Measurements from ENCODE around the gene PON3.

PON3 gene

GRCh38 chr7:95396136-95397032 lies at the start of gene PON3:
Gene PON3, minus strand, starts transcription at chr7:95396375. Its CDS starts 25 bp downstream, at chr7:95396350.
- DNase-seq: peak; percentile 51

GRCh38 chr7:95444796-95445195 lies 48.6 kb upstream of the PON3 start:
- DNase-seq: no peak

GRCh38 chr7:95441042-95441823 lies 45.1 kb upstream of the PON3 start:
- no peak for DNase-seq

DNA sequence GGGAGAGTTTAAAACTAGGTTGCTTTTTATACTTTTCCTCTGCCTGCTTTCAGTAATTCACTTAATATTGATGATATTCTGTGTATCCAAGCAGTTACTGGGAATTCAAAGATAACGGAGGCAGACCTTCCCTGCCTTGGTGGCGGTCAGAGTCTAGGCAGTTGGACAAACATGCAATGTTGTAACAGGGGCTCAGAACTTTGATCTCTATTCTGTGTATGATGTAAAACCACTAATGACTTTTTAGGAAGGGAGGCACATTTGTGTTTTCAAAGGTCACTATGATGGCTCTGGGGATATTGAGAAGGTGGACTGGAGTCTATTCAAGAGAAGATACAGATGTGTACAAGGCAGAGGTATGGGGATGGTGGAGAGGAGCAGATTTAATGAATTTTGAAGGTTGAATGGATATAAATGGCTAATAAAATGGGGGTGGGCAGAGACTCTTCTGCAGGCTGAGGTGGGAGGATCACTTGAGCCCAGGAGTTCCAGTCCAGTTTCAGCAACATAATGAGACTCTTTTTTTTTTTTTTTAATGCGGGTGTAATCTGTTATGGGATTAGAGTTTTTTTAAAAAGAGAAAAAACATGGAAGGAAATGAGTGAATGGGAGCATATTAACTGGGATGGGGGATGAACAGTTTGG lies 44.3 kb upstream of the PON3 start:
- DNase-seq: no peak

- DNase-seq: peak; percentile 83
These were observed 40.2 kb upstream of the PON3 start for GRCh38 chr7:95436407-95436806.

DNA sequence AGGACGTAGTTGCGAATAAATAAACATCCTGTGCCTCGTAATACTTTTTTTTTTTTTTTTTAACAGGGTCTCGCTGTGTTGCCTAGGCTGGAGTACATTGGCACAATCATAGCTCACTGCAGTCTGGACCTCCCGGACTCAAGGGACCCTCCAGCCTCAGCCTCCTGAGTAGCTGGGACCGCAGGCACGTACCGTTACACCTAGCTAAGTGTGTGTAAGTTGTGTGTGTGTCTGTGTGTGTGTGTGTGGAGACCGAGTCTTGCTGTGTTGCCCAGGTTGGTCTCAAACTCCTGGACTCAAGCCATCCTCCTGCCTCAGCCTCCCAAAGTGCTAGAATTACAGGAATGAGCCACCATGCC lies 39.2 kb upstream of the PON3 start:
- no peak for DNase-seq

DNA sequence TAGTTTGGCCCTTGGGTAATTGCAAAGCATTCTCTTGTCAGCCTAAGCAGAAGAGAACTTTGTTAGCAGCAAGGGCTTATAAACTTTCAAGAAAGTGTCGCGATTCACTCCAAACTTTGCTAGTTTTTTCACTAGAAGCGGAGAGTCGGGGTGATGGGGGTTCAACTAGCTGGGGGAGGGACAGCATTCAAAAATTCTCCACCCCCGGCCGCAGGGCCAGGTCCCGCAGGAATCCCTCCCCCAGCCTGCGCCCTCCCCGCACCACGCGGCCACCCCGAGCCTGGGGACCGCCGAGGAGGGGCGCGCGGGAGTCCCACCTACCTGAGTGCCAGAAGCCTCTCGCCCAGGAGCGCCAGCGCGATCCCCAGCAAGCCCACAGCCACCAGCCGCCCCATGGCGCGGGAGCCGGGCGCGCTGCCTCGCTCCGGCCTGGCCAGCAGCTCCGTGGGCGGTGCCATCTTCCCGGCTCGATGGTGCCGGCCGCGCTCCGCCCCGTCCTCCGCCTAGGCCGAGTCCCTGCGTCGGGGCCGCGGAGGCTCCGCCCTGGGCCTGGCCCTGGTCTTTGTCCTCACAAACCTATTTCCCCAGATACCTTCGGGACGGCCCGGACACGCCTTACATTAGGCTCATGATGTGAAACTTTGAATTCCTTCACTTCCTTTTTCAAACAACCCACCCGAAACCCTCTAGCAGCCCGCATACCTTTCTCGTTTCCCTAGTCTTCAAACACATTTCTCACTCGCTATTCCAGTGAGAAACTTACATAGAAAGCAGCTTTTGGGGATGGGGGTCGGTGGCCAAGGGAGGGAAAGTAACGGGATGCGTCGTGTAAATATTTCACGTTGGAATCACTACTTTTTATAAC lies 38.6 kb upstream of the PON3 start, which contains the start of gene PON2:
Gene PON2 (minus strand): TSS at position 472 of the 865 bp plus-strand sequence. CDS start 77 bp downstream, at position 395.
- peak; percentile 84 for DNase-seq

GRCh38 chr7:95433952-95434556 lies 37.9 kb upstream of the PON3 start:
- peak; percentile 18 for DNase-seq

DNA sequence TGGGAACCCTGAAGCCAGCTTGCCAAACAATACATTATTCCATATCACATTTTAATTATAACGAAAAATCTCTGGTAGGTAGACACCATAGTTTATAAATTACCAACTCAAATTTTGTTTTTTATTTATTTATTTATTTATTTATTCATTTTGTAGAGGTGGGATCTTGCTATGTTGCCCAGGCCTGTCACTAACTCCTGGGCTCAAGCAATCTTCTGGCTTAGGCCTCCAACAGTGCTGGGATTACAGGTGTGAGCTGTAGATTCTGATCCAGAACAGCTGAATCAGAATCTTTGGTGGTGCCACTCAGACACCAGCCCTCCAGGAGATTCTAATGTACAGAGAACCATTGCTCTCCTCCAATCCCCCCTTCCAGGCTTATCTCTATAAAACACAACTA lies 37.0 kb upstream of the PON3 start:
- DNase-seq: peak; percentile 30

DNA sequence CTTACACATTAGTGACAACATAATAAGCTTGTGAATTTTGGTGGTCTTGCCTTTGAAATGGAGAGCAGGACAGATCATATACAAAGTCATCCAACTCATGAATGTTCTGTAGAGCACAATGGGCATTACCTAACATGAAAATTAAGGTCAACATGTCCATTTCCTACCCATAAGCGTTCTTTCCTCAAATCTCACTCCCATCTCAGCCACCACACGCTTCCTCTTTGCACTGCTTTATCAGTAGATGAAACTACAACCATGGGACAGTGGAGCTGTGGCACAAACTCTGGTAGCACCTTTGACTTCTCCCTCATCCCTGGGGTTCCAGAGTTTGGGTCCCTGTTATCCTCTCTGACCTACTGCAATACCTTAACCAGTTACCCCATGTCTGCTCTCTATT lies 36.4 kb upstream of the PON3 start:
- no peak for DNase-seq

GRCh38 chr7:95430864-95431263 lies 34.7 kb upstream of the PON3 start:
- DNase-seq: no peak

- DNase-seq: peak; percentile 14
These were observed 33.2 kb upstream of the PON3 start for GRCh38 chr7:95429241-95429990.

GRCh38 chr7:95427914-95428516 lies 31.8 kb upstream of the PON3 start:
- no peak for DNase-seq

DNA sequence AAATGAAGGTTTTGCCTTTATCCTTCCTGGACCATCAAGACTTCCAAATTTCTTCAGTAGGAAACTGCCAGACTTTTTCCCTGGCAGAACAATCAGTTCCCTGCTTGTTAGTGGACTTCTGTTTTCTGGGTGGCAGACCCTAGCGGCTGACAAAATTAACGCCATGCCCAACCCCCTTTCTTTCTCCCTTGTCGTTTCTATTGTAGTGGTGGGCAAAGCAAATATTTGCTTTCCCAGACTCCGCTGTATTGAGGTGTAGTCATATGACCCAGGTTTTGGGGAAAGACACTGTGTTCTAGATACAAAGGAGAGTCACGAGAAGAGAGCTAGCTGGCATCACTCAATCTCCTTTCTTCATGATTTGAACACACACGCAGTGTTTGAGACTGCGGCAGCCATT lies 31.0 kb upstream of the PON3 start:
- no peak for DNase-seq

GRCh38 chr7:95425694-95426093 lies 29.5 kb upstream of the PON3 start:
- no peak for DNase-seq

GRCh38 chr7:95424716-95425115 lies 28.5 kb upstream of the PON3 start:
- DNase-seq: no peak

GRCh38 chr7:95421847-95422444 lies 25.8 kb upstream of the PON3 start:
- no peak for DNase-seq

DNA sequence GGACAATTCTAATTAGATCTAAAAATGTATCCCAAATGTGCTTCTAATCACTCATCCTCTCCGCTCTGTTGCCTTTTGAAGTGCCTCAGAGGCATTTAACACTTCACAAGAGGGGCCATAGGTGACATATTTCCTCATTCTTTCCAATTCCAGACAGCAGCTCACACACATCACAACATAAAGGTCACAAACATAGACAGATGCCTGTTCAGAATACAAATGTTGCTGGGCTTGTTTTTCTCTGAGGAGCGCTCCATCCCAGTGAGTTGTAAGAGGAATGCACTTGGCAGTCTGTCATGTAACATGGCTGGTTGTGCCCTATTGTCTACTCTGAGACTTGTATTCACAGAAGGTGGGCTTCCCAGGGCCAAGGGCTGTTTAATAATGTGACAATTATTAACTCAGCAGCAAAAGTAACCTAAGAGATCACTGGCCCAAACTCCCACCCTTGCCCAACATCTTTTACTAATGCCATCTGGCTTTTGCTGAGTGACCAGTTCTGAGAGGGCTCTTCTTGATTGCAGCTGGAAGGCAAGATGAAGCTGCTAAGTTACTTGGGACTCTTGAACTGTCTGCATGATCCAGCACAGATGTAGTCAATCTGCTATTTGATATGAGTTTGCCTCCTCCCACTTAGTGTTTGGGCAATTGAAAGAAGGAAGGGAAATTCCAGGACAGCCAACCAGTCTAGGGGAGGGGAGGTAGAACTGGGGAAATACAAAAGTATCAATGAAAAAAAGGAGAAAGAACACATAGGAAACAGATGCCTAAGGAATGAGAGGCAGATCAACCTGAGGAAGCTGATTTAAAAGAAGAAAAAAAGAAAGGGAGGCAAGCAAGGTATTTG lies 25.0 kb upstream of the PON3 start:
- no peak for DNase-seq

- no peak for DNase-seq
These were observed 15.9 kb upstream of the PON3 start for GRCh38 chr7:95412075-95412474.
